SK-N-SH (cell line): ENCODE results near the gene OXTR.

Experiments used
- CTCF ChIP-seq: fragments of 200-600 bp; sonication (generic); IDR thresholded peaks from 2 replicates; pipeline ENCODE4 v1.6.1; 2017; ENCODE audit warnings: antibody characterized with exemption, mild to moderate bottlenecking, moderate library complexity
- EZH2phosphoT487 ChIP-seq: fragments of 200-600 bp; sonication (generic); IDR thresholded peaks from 2 replicates; pipeline ENCODE4 v1.6.1; 2017; ENCODE audit warnings: low read depth, mixed run types, mild to moderate bottlenecking, antibody characterized with exemption, moderate library complexity, borderline replicate concordance
- FOXM1 ChIP-seq: IDR thresholded peaks from 2 replicates; pipeline ENCODE4 v1.4.0; 2012; ENCODE audit warnings: low read depth, mild to moderate bottlenecking
- JUND ChIP-seq: IDR thresholded peaks from 2 replicates; pipeline ENCODE4 v1.4.0; 2012
- MAX ChIP-seq: IDR thresholded peaks from 2 replicates; pipeline ENCODE4 v1.4.0; 2012; ENCODE audit warnings: low read depth
- MEF2A ChIP-seq: IDR thresholded peaks from 2 replicates; pipeline ENCODE4 v1.4.0; 2012; ENCODE audit warnings: low read depth, borderline replicate concordance
- MXI1 ChIP-seq: IDR thresholded peaks from 2 replicates; pipeline ENCODE4 v1.6.1; 2012; ENCODE audit warnings: mild to moderate bottlenecking, low read depth, low read length, improper control_type of control experiment
- POLR2AphosphoS5 ChIP-seq: IDR thresholded peaks from 2 replicates; pipeline ENCODE4 v1.6.1; 2012; ENCODE audit warnings: low read depth, low read length
- RFX5 ChIP-seq: IDR thresholded peaks from 2 replicates; pipeline ENCODE4 v1.6.1; 2012; ENCODE audit warnings: mild to moderate bottlenecking, improper control_type of control experiment, low read length
- SIN3A ChIP-seq: IDR thresholded peaks from 2 replicates; pipeline ENCODE4 v1.6.1; 2012; ENCODE audit warnings: low read depth, mild to moderate bottlenecking, low read length, moderate library complexity, borderline replicate concordance
- YY1 ChIP-seq: IDR thresholded peaks from 2 replicates; pipeline ENCODE4 v1.4.0; 2012; ENCODE audit warnings: low read depth, mild to moderate bottlenecking

GRCh38 chr3:8775181-8775580 lies 5.8 kb upstream of the OXTR start:
- no peak for TF ChIP-seq FOXM1
- TF ChIP-seq JUND: no peak
- no peak for TF ChIP-seq CTCF
- no peak for TF ChIP-seq YY1
- no peak for TF ChIP-seq POLR2AphosphoS5
- no peak for TF ChIP-seq SIN3A
- no peak for TF ChIP-seq MAX
- no peak for TF ChIP-seq EZH2phosphoT487
- TF ChIP-seq MEF2A: no peak
- no peak for TF ChIP-seq MXI1
- no peak for TF ChIP-seq RFX5
